HG03175 (cell line): ENCODE measurements around the gene MAGEB1.

Experiments
- ATAC-seq: cut with Tn5 transposase; IDR thresholded peaks from one replicate; pipeline ENCODE4 v1.9.1; 2021; ENCODE audit warnings: mild to moderate bottlenecking, moderate library complexity; ENCODE audit not compliant: unreplicated experiment

The MAGEB1 gene

GRCh38 chrX:30296408-30297254 is 49.7 kb downstream of the MAGEB1 start:
- no peak for ATAC-seq

DNA sequence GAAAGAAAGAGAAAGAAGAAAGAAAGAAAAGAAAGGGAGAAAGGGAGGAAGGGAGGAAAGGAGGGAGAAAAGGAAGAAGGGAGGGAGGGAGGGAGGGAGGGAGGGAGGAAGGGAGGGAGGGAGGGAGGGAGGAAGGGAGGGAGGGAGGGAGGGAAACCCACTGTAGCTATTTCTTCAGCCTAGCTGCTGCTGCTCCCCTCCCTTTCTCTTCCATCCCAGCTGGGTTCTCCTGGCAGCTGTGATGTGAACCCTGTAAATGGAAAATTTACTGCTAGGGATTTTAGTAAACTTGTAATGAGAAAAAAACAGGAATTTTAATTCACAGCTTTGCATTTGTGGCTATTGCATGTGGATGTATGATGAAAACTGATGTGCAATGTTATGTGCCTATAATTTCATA is 54.3 kb downstream of the MAGEB1 start:
- no peak for ATAC-seq
